CD1c-positive myeloid dendritic cell (primary cell): Measurements from ENCODE around the gene ITGB3.
A peak's percentile ranks its signal among the peaks of the same experiment; 100 is the strongest.

Source experiments
- DNase-seq: peaks from one replicate; pipeline ENCODE4 v3.0.0-alpha.2; 2016; ENCODE audit errors: extremely low spot score

The ITGB3 gene

DNA sequence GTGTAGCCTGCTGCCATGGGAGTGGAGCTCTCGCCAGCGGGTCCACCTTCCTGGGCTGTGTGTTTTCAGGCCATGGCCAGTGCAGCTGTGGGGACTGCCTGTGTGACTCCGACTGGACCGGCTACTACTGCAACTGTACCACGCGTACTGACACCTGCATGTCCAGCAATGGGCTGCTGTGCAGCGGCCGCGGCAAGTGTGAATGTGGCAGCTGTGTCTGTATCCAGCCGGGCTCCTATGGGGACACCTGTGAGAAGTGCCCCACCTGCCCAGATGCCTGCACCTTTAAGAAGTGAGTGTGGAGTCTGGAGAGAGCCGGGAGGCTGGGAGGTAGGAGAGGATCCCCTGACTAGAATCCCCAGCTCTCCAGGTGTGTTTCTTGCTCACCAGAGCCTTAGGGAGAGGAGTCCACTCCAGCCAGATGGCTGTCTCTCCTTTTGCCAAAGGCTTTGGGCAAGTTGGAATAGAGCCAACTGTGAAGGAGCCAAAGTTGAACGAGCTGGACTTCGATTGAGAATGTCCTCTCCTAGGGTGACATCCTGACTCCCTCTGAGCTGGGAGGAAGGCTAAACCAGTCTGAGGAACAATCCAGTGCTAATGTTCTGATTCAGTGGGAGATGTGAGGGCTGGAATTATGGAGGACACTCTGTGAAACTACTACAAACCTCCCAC, 45.7 kb downstream of the ITGB3 start:
- DNase-seq: no peak

- no peak for DNase-seq
These were observed 47.1 kb downstream of the ITGB3 start for GRCh38 chr17:47300718-47301117.

- DNase-seq: no peak
These were observed 47.5 kb downstream of the ITGB3 start for GRCh38 chr17:47301161-47301560.

DNA sequence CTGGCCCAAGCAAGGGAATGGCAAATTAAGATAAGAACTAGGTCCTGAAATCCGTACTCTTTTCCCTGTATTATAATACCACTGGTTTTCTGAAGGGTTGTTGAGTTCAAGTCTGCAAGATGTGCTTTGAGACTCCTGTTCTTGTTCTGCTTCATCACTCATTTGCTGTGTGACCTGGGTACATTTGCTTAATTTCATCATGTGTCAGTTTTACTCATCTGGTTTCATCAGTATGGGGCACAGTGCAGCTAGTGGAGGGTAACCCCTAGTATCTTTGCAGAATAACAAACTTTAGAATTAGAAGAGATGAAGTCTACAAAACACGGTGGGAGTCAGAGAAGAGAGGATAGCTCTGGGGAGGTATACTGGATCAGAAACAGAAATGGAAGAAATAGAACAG, 48.2 kb downstream of the ITGB3 start:
- no peak for DNase-seq

DNA sequence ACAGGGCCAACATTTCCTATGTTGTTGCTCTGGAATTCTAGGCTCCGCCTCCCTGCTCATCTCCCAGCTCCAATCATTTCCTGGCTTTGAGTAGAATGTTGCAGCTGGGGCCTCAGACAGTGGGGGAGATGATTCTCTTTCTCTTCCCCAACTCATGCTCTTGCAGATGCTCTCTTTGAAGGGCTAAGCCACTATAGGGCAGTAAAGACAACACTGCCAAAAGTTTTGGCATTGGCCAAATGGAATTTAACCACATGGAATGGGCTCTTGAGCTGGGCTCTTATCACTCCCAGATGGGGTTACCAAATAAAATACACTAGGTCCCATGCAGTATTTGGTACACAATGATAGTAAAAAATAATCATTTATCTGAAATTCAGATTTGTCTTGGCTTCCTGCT, 50.6 kb downstream of the ITGB3 start:
- no peak for DNase-seq

DNA sequence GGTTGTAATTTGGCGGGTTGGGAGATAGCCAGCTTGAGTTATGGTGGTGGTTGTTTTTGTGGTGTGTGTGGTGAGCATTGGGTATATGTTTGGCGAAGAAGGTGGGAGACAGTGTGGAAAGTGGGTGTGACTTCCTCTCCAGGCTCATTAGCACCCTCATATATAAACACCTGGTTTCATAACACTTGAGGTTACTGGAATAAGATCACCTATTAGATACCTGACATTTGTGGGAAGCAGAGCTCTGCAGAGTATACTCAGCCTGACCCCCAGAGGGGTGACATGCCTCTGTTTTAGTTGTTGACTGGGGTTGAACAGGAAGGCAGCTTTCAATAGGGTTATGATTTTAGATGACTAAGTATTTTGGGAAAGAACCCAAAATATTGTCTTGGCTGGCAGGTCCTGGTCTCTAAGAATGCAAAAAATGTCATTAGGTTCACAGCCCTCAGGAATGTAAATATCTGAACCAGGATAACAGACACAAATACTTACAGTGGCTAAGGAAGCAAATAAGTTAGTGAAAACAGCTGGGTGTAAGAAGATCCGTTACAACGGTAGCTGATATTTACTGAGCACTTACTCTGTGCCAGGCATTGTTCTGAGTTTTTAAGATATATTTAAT, 51.8 kb downstream of the ITGB3 start:
- DNase-seq: no peak

DNA sequence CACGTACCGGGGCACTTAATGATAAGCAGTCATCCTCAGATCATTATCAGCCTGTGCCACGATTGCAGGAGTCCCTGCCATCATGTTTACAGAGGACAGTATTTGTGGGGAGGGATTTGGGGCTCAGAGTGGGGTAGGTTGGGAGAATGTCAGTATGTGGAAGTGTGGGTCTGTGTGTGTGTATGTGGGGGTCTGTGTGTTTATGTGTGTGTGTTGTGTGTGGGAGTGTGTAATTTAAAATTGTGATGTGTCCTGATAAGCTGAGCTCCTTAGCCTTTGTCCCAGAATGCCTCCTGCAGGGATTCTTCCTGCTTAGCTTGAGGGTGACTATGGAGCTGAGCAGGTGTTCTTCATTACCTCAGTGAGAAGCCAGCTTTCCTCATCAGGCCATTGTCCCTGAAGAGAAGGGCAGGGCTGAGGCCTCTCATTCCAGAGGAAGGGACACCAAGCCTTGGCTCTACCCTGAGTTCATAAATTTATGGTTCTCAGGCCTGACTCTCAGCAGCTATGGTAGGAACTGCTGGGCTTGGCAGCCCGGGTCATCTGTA, 56.6 kb downstream of the ITGB3 start:
- no peak for DNase-seq

- DNase-seq: no peak
These were observed 57.8 kb downstream of the ITGB3 start for GRCh38 chr17:47311420-47311819.

DNA sequence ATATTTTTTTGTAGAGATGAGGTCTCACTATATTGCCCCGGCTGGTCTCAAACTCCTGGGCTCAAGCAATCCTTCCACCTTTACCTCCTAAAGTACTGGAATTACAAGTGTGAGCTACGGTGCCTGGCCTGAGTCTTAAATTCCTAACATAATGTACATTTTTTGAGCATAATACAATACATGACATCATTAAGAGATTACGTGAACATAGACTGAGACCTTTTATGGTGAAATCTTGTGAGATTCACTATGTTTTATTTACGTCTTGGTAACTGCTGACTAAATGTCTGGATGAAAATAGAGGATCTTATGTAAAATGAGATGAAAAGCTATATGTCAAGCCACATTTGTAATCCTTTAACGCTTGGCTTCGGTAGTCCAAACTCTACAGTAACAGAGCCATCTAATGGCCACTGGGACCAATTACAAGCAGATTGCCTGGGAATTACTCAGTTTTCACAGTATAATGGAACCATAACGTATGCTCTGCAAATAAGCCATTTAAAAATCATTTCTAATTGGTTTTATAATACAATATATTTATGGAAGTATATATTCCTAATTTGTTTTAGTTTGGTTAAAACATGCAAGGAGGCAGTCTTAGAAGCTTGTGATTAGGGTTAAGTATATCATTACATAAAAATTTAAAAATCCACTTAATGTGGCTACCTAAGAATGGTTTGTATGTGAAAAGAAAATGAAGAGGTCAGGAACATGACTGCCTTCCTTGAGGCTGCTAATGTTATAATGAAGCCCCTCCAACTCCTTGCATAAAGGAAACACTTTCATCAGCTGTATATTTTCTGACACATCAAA, 62.0 kb downstream of the ITGB3 start:
- DNase-seq: peak; percentile 81

GRCh38 chr17:47316311-47316710, 62.7 kb downstream of the ITGB3 start:
- no peak for DNase-seq

GRCh38 chr17:47317119-47317518, 63.5 kb downstream of the ITGB3 start:
- DNase-seq: no peak

DNA sequence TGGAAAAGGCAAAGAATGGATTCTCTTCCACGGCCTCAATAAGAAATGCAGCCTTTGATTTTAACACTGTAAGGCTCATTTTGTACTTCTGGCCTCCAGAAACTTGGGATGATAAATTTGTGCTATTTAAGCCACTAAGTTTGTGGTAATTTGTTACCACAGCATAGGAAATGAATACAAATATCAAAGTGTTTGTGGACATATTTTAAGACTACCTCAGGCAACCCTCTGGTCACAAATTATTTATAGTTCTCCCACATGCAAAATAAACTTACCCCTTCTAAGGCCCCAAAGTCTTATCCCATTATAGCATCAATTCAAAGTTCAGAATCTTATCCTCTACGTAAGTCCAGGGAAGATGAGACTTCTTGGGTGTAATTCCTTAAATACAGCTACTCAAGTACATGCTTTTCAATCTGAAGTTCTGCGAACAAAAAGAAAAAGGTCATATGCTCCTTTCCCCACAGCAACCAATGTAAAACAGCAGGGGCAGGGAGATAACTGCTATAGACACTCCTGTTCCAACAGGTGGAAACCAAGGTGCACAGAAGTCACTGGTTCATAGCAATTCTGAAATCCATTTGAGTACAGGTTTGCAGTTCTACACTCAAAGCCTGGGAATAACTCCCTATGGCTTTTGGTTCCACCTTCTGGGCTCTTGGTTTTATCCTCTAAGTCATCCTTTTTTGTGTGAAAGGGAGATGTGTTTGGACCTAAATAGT, 64.7 kb downstream of the ITGB3 start:
- DNase-seq: no peak

GRCh38 chr17:47320879-47321502, 67.4 kb downstream of the ITGB3 start:
- no peak for DNase-seq

GRCh38 chr17:47323382-47324223, 70.0 kb downstream of the ITGB3 start, which contains the start of gene EFCAB13:
Gene EFCAB13 (plus strand): TSS chr17:47323955. CDS start chr17:47328354, 4,399 bp downstream.
- peak; percentile 85 for DNase-seq

GRCh38 chr17:47324224-47325020, 70.8 kb downstream of the ITGB3 start:
- peak; percentile 89 for DNase-seq

DNA sequence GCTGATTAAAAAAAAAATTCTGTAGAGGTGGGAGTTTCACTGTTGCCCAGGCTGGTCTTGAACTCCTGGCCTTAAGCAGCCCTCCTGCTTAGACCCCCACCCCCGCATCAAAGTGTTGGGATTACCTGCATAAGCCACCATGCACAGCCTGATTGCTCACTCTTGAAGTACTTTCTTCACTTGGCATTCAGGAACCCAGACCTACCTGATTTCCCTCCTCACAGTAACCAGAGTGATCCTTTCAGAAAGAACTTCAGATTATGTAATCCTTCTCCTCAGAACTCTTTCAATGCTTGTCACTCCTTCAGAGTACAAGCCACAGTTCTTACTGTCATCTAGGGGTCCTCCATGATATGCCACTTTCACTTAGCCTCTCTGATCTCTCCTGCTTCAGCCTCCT, 71.5 kb downstream of the ITGB3 start:
- no peak for DNase-seq

- DNase-seq: no peak
These were observed 76.9 kb downstream of the ITGB3 start for GRCh38 chr17:47330548-47330947.

GRCh38 chr17:47332287-47332686, 78.7 kb downstream of the ITGB3 start:
- no peak for DNase-seq

GRCh38 chr17:47335101-47335936, 81.7 kb downstream of the ITGB3 start:
- DNase-seq: no peak
